GM03348 (cell line): ENCODE measurements around the gene PRSS36.

Source experiments
- DNase-seq: peaks from one replicate; pipeline ENCODE4 v3.0.0; 2012; ENCODE audit warnings: low spot score

Gene PRSS36

DNA sequence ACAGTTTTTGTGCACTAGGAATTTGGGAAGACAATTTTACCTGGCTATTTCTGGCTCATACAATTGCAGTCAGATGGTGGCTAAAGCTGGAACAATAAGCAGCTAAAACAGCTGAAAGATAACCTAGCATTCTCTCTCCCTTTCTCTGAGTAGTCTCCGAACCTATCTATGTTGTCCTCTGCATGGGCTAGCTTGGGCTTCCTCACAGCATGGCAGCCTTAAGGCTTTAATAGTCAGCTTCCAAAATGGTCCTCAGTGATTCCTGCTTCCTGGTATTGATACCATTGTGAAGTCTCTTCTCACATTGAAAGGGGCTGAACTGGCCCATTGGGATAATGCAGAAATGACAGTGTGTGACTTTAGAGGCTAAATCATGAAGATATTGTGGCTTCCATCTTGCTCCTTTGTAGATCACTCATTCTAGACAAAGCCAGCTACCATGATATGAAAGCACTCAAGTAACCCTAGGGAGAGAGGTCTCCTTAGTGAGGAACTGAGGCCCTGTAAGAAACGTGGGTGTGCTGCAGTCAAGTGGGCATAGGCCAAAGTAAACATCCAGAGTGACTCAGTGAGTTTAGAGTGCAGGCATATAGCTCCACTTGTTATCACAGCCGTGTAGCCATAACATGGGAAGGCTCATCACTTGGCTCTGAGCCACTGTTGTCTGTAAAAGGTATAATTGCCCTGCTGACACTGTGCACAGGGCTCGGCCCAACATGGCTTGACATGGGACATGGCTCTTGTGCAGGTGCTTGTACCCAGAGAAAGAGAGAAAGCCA lies 49.8 kb downstream of the PRSS36 start:
- DNase-seq = no peak

DNA sequence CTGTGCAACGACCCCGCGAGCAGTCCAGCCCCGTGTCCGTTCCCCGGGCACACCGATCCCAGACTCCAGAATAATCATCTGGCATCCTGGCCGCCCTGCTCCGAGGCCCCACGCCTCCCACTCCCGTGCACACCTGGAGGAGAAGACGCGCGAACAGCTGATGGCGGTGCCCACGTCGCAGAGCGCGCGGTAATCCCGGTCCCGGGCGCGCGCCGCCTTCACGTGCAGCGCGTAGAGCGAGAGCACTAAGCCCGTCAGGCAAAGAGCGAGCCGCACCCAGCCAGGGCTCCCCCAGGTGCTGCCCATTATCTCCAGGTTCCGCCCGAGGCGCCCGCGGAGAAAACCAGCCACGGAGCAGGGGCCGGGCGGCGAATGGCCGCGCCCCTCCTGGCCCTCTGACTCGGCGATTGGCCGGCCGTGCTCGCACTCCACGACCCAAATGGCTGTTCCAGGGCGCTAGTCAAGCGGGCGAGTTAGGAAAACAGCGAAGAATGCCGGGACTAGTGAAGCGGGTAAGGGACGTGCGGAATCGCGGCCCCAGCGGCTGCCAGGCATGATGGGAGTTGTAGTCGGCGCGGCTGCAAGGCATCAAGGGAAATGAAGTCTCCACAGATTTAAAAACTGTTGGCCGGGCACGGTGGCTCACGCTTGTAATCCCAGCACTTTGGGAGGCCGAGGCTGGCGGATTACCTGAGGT lies 55.3 kb downstream of the PRSS36 start, which contains the start of gene VKORC1:
Gene VKORC1 (minus strand): TSS at position 374 of the 697 bp plus-strand sequence. CDS start 68 bp downstream, at position 306.
- peak; percentile 97 for DNase-seq

DNA sequence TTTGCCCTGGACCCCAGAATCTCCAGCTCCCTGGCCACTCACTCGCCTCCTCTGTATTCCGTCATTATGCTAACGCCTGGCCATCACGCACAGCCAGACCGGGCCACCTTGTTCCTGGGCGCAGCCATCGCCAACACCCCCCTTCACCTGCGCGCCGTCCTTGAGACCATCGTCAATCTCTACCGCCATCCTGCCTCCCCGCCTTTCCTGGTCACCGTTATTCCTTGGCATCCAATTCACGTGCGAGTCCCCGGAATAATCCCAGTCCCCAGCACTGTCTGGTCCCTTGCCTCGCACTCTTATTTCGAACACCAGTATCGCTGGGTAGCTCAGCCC lies 55.8 kb downstream of the PRSS36 start:
- DNase-seq = no peak

DNA sequence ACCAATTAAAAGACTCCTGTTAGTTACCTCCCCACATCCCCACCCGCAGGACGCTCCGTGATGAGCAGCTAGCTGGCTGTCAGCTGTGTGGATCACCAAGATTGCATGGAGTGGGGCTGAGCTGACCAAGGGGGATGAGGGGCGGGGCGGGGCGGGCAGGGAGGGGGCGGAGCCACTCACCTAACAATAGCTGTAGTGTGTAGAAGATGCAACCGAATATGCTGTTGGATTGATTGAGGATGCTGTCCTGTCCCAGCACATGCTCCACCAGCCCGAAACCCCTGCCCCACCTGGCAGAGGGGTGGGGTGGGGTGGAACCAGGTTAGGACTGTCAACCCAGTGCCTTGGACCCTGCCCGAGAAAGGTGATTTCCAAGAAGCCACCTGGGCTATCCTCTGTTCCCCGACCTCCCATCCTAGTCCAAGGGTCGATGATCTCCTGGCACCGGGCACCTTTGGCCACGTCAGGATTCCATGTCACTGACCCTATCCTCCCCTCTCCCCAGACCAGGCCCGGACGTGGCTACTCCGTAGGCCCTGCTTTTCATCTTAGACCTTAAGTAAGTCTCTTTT lies 56.6 kb downstream of the PRSS36 start:
- peak; percentile 59 for DNase-seq

DNA sequence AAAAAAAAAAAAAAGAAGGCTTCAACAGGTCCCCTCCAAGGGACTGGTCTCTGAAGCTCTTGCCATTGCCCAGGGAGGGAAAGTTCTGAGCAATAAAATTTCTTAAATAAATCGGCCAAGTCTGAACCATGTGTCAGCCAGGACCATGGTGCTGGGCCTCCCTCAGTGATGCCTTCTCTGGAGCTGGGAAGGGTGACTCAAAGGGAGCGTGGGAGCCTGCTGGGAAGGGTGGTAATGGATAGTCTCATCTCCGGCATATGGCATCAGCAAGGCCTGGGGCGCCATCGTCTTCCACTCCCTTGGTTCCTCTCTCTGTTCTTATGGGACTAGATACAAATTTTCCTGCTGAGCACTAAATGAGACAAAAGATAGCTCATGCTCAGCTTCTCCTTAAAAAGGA lies 57.5 kb downstream of the PRSS36 start:
- DNase-seq = peak; percentile 33

DNA sequence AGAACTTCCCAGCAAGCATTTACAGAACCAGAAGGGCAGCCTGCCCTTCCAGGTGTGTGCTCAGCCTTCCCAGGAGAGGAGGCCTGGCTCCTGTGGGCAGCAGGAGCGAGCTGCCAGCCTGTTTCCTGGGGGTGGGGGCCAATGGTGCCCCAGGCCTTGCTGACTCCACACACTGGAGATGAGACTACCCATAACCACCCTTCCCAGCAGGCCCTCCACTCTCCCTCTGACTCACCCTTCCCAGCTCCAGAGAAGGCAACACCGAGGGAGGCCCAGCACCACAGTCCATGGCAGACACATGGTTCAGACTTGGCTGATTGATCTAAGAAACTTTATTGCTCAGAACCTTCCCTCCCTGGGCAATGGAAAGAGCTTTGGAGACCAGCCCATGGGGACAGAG lies 59.3 kb downstream of the PRSS36 start:
- DNase-seq = peak; percentile 34

DNA sequence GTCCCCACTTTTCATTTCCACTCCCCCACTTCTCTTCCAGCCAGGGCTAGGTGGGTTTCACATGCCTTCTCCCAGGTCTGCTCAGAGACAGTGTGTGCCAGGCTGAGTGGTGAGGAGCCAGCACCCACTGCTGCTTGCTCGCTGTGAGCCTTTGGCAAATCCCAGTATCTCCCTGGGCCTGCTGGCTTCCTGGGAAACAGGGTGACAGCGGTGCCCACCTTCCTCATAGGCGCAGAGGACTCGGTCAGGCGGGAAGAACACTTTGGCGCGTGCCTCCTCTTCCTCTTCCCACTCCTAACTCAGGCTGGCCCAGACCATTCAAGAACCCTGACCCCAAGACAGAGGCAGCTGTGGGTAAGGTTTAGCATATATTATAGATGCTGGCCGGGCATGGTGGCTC lies 60.7 kb downstream of the PRSS36 start:
- no peak for DNase-seq
